Keratinocyte (primary cell): ENCODE results near the gene ESM1. TPM values are rescaled to one million over a fixed set of nuclear protein-coding genes. Genes with fewer than 3 reads are reported as not detected.

Experiments
- DNase-seq: peaks from one replicate; pipeline ENCODE4 v3.0.0-alpha.2; 2011; ENCODE audit warnings: low read depth, missing footprints, low spot score
- FAIRE-seq: peaks from 2 replicates; lab custom pipeline; 2011; peaks lifted over from hg19 to GRCh38; lab: Jason Lieb, UNC
- H2AFZ ChIP-seq: 2 replicates; pipeline ENCODE4 v1.6.0; 2012; ENCODE audit warnings: low read length, control low read depth, inconsistent platforms; ENCODE audit not compliant: control insufficient read depth
- H3K27ac ChIP-seq: 2 replicates; pipeline ENCODE4 v1.5.1; 2011; ENCODE audit warnings: low read length; ENCODE audit not compliant: control insufficient read depth, insufficient read depth
- H3K27me3 ChIP-seq: 3 replicates; pipeline ENCODE4 v1.6.0; 2011; ENCODE audit warnings: low read length; ENCODE audit not compliant: control insufficient read depth, insufficient read depth; ENCODE audit errors: extremely low read depth
- H3K36me3 ChIP-seq, 2 experiments: 2 replicates in 1 of 2; 3 replicates in 1 of 2; pipeline ENCODE4 v1.5.1; 2011; ENCODE audit warnings: low read length in 2 of 2, mild to moderate bottlenecking in 1 of 2; ENCODE audit not compliant: control insufficient read depth in 2 of 2, insufficient read depth in 2 of 2; ENCODE audit errors: extremely low read depth in 1 of 2
- H3K4me1 ChIP-seq: 3 replicates; pipeline ENCODE4 v1.5.1; 2011; ENCODE audit warnings: low read length; ENCODE audit not compliant: control insufficient read depth, insufficient read depth; ENCODE audit errors: extremely low read depth
- H3K4me2 ChIP-seq: 3 replicates; pipeline ENCODE4 v1.6.0; 2011; ENCODE audit warnings: low read depth, low read length; ENCODE audit not compliant: control insufficient read depth, insufficient read depth; ENCODE audit errors: extremely low read depth
- H3K4me3 ChIP-seq, 3 experiments: fragments of 200-600 bp in 1 of 3; sonication (generic) in 1 of 3; 2 replicates in 2 of 3; 3 replicates in 1 of 3; pipeline ENCODE4 v1.5.1; 2011 to 2016; ENCODE audit warnings: low read length in 3 of 3, mild to moderate bottlenecking in 3 of 3, control low read depth in 2 of 3, inconsistent platforms in 1 of 3, low read depth in 1 of 3, mixed read lengths in 1 of 3, mixed run types in 1 of 3, moderate library complexity in 1 of 3; ENCODE audit not compliant: control insufficient read depth in 2 of 3, insufficient read depth in 2 of 3; ENCODE audit errors: extremely low read depth in 1 of 3
- H3K79me2 ChIP-seq: 2 replicates; pipeline ENCODE4 v1.6.0; 2012; ENCODE audit warnings: low read length; ENCODE audit not compliant: control insufficient read depth, insufficient read depth
- H3K9ac ChIP-seq: 3 replicates; pipeline ENCODE4 v1.6.0; 2011; ENCODE audit warnings: low read length; ENCODE audit not compliant: control insufficient read depth, insufficient read depth; ENCODE audit errors: extremely low read depth
- H3K9me1 ChIP-seq: 3 replicates; pipeline ENCODE4 v1.6.0; 2011; ENCODE audit warnings: low read length; ENCODE audit not compliant: control insufficient read depth, insufficient read depth; ENCODE audit errors: extremely low read depth
- H3K9me3 ChIP-seq: 2 replicates; pipeline ENCODE4 v1.5.1; 2012; ENCODE audit warnings: low read depth, low read length; ENCODE audit not compliant: control insufficient read depth
- H4K20me1 ChIP-seq: 3 replicates; pipeline ENCODE4 v1.6.0; 2011; ENCODE audit warnings: low read length; ENCODE audit not compliant: control insufficient read depth, insufficient read depth; ENCODE audit errors: extremely low read depth
- CTCF ChIP-seq, 3 experiments: IDR thresholded peaks in 1 of 3; conservative IDR thresholded peaks in 1 of 3; optimal IDR thresholded peaks in 1 of 3; 2 replicates in 2 of 3; 3 replicates in 1 of 3; pipeline versions ENCODE3 to v1.5.1; 2011; ENCODE audit warnings: low read length in 3 of 3, mild to moderate bottlenecking in 3 of 3, moderate library complexity in 2 of 3, control low read depth in 1 of 3, inconsistent platforms in 1 of 3; ENCODE audit not compliant: insufficient read depth in 2 of 3; ENCODE audit errors: extremely low read depth in 1 of 3
- EZH2 ChIP-seq: IDR thresholded peaks from one replicate; pipeline ENCODE4 v1.6.1; 2012; ENCODE audit warnings: inconsistent platforms, mild to moderate bottlenecking, low read length, moderate library complexity
- dilution Hi-C: fragments of 300-500 bp; cut with MboI; formaldehyde crosslinking; loops from one replicate; pipeline ENCODE4 v1.7.0; 2020; ENCODE audit warnings: low sequenced_read_pairs; ENCODE audit not compliant: extremely low pct_ligation_motif_present
- polyA plus RNA-seq, 5 experiments: library from polyadenylated mRNA; depleted of rRNA in 3 of 5; stranded (reverse) in 3 of 5; stranded (forward) in 1 of 5; unstranded in 1 of 5; fragments of >200 nt; gene quantifications; 1 replicate in 1 of 5; 2 replicates in 3 of 5; 3 replicates in 1 of 5; pipeline versions ENCODE4 v1.2.1 to v1.2.3, GENCODE V29; 2011 to 2012; ENCODE audit warnings: missing spikeins in 2 of 5, low read depth in 1 of 5, low replicate concordance in 1 of 5

The ESM1 gene
- polyA plus RNA-seq, 1 donor (not counting 4 experiments of a cell fraction or from before 2014, with no cell fraction given), result 0.07 TPM

- dilution Hi-C loops, result no loop called here
- no peak overlapping the region for H2AFZ ChIP-seq
- no peak overlapping the region for H3K27ac ChIP-seq
- H3K4me1 ChIP-seq, result no peaks in the 10 kb centered on the region
- no peaks in the 10 kb centered on the region for H3K79me2 ChIP-seq
- H3K36me3 ChIP-seq, result no peaks in the 10 kb centered on the region
- peaks cover 8% of the 10 kb centered on the region for H3K27me3 ChIP-seq
- no peak for TF ChIP-seq CTCF (optimal IDR thresholded peaks at IDR 0.05 in 1 of 3, IDR thresholded peaks at IDR 0.05 in 1 of 3, conservative IDR thresholded peaks at IDR 0.05 in 1 of 3; ENCODE audit: extremely low read depth in 1 of 3, insufficient read depth in 2 of 3, low read length in 3 of 3)
- TF ChIP-seq EZH2, result no peak
- H3K9ac ChIP-seq, result no peak overlapping the region
- no peaks in the 10 kb centered on the region for H3K9me3 ChIP-seq
- DNase-seq, result no peak
- H3K4me2 ChIP-seq, result no peak overlapping the region
- H4K20me1 ChIP-seq, result no peaks in the 10 kb centered on the region
- no peak overlapping the region for H3K4me3 ChIP-seq
- no peaks in the 10 kb centered on the region for H3K9me1 ChIP-seq
- no peak for FAIRE-seq
These were observed 28.5 kb downstream of the ESM1 start for GRCh38 chr5:54956922-54957321.

GRCh38 chr5:54947187-54947586 lies 38.2 kb downstream of the ESM1 start:
- FAIRE-seq, result no peak
- H3K9me1 ChIP-seq, result no peaks in the 10 kb centered on the region
- dilution Hi-C loops, result loop anchor here (25.0 kb wide), 1 partner anchor 190 kb away; no protein-coding TSS in a partner anchor

More at GRCh38 chr5:54947187-54947586, 38.2 kb downstream of the ESM1 start:
- Histone ChIP-seq H3K9ac (no peak overlapping the region), H3K4me3 (no peak overlapping the region), H2AFZ (no peak overlapping the region), H3K4me1 (no peaks in the 10 kb centered on the region), H3K79me2 (no peaks in the 10 kb centered on the region), H4K20me1 (no peaks in the 10 kb centered on the region), H3K4me2 (no peak overlapping the region), H3K27ac (no peak overlapping the region), H3K9me3 (no peaks in the 10 kb centered on the region), H3K27me3 (no peaks in the 10 kb centered on the region), H3K36me3 (no peaks in the 10 kb centered on the region)
- TF ChIP-seq CTCF (optimal IDR thresholded peaks at IDR 0.05 in 1 of 3, IDR thresholded peaks at IDR 0.05 in 1 of 3, conservative IDR thresholded peaks at IDR 0.05 in 1 of 3; ENCODE audit: extremely low read depth in 1 of 3, insufficient read depth in 2 of 3, low read length in 3 of 3) (no peak), EZH2 (no peak)
- DNase-seq, result no peak
